Muscle layer of colon (tissue), 2 donors: ENCODE results near the gene PRKCH.

Source experiments
- H3K27ac ChIP-seq: one replicate; pipeline ENCODE4 v1.7.0; 2013; ENCODE audit warnings: low read depth, mild to moderate bottlenecking, low read length, moderate library complexity
- H3K27me3 ChIP-seq, 2 donors: one replicate each; pipeline ENCODE4 v1.7.0; 2013; ENCODE audit warnings: low read length in 2 of 2, mild to moderate bottlenecking in 2 of 2; ENCODE audit not compliant: insufficient read depth in 2 of 2, control insufficient read depth in 1 of 2
- H3K36me3 ChIP-seq: one replicate; pipeline ENCODE4 v1.7.0; 2013; ENCODE audit warnings: mild to moderate bottlenecking, low read length; ENCODE audit not compliant: insufficient read depth
- H3K4me1 ChIP-seq: one replicate; pipeline ENCODE4 v1.7.0; 2013; ENCODE audit warnings: mild to moderate bottlenecking, low read length; ENCODE audit not compliant: insufficient read depth
- H3K4me3 ChIP-seq, 2 donors: one replicate each; pipeline ENCODE4 v1.7.0; 2013; ENCODE audit warnings: low read length in 2 of 2, low read depth in 1 of 2, mild to moderate bottlenecking in 1 of 2, moderate library complexity in 1 of 2
- H3K9ac ChIP-seq: one replicate; pipeline ENCODE4 v1.7.0; 2013; ENCODE audit warnings: low read length
- H3K9me3 ChIP-seq: one replicate; pipeline ENCODE4 v1.7.0; 2013; ENCODE audit warnings: mild to moderate bottlenecking, low read length
- donor health status: abdominal sarcoma.
- donor health status: Adenocarcinoma of cecum.

Gene PRKCH

GRCh38 chr14:61587081-61587713 is 265.8 kb downstream of the PRKCH start:
- no peaks in the 10 kb centered on the region for H3K27me3 ChIP-seq
- peaks cover 33% of the 10 kb centered on the region for H3K4me1 ChIP-seq
- no peaks in the 10 kb centered on the region for H3K36me3 ChIP-seq
- H3K27ac ChIP-seq: no peak overlapping the region
- no peaks in the 10 kb centered on the region for H3K9me3 ChIP-seq
- no peak overlapping the region for H3K9ac ChIP-seq
- no peak overlapping the region for H3K4me3 ChIP-seq

DNA sequence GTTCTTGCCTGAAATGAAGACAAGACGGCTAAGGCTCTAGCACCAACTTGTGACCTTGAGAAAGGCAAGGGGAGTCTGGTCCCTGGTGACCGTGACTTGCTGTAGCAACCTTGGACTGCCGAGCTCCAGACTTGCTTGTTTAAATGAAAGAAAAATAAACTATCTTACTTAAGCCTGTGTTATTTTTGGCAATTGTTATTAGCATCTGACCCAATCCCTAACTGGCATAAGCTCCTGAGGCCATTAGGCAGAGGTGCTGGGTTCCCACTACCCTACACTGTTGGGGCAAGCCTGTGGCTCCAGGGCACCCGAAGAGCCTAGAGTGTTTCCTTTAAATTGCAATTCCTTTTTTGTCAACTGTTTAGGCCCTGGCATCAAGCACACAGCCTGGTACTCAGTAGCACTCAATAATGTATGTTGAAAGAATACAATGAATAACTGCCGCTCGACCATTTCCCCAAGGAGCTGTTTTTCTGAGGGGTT is 267.1 kb downstream of the PRKCH start:
- Histone ChIP-seq H3K27ac (no peak overlapping the region), H3K9me3 (no peaks in the 10 kb centered on the region), H3K4me1 (peaks cover 29% of the 10 kb centered on the region), H3K9ac (no peak overlapping the region), H3K27me3 (no peaks in the 10 kb centered on the region), H3K4me3 (no peak overlapping the region), H3K36me3 (no peaks in the 10 kb centered on the region)

GRCh38 chr14:61589691-61590581 is 268.6 kb downstream of the PRKCH start:
- Histone ChIP-seq H3K27me3 (no peaks in the 10 kb centered on the region), H3K36me3 (no peaks in the 10 kb centered on the region), H3K4me1 (peaks cover 29% of the 10 kb centered on the region), H3K4me3 (no peak overlapping the region), H3K9me3 (no peaks in the 10 kb centered on the region), H3K27ac (no peak overlapping the region), H3K9ac (no peak overlapping the region)

DNA sequence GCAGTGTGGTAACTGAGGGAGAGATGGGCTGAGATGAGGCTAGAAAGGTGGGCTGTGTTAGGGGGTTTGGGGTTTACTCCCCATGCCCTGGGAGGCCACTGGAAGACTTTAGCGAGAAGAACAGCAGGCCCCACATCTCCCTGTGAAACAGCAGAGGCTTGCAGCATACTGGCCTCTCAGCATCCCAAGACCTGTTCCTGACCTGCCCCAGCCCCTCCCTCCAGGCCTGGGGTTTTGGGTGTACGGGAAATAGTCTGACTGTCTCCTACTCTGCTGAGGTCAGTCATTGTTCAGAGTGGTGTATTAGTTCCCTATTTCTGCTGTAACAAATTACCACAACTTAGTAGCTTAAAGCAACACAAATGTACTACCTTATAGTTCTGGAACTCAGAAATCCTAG is 270.5 kb downstream of the PRKCH start:
- Histone ChIP-seq H3K9me3 (no peaks in the 10 kb centered on the region), H3K4me3 (no peak overlapping the region), H3K9ac (no peak overlapping the region), H3K36me3 (no peaks in the 10 kb centered on the region), H3K4me1 (peaks cover 12% of the 10 kb centered on the region), H3K27me3 (no peaks in the 10 kb centered on the region), H3K27ac (no peak overlapping the region)

GRCh38 chr14:61593330-61593729 is 272.0 kb downstream of the PRKCH start:
- H3K9me3 ChIP-seq: no peaks in the 10 kb centered on the region
- no peak overlapping the region for H3K9ac ChIP-seq
- no peaks in the 10 kb centered on the region for H3K36me3 ChIP-seq
- no peaks in the 10 kb centered on the region for H3K27me3 ChIP-seq
- peaks cover 4% of the 10 kb centered on the region for H3K4me1 ChIP-seq
- H3K27ac ChIP-seq: no peak overlapping the region
- H3K4me3 ChIP-seq: no peak overlapping the region

GRCh38 chr14:61596990-61597389 is 275.6 kb downstream of the PRKCH start:
- H3K27ac ChIP-seq: no peak overlapping the region
- no peak overlapping the region for H3K9ac ChIP-seq
- H3K9me3 ChIP-seq: no peaks in the 10 kb centered on the region
- H3K4me3 ChIP-seq: no peak overlapping the region
- H3K27me3 ChIP-seq: no peaks in the 10 kb centered on the region
- H3K36me3 ChIP-seq: no peaks in the 10 kb centered on the region
- no peaks in the 10 kb centered on the region for H3K4me1 ChIP-seq

DNA sequence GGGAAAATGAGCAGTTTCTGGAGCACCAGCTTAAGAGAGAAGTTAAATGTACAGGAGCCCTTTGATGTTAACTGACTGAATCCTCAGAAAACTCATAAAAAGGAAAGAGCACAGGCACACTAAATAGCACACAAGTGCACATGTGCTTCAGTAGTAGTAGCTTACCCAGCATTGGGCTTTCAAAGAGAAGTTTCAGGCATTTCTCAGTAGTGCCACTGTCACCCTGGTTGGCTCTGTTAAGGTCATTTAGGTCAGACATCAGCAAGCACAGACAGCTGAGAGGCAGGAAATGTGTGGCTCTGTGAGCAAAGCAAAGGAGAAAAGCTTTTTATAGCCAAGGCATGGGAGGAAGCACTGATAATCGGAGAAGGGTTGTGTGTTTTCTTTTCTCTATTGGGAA is 277.6 kb downstream of the PRKCH start:
- Histone ChIP-seq H3K4me3 (no peak overlapping the region), H3K9me3 (no peaks in the 10 kb centered on the region), H3K27ac (no peak overlapping the region), H3K36me3 (no peaks in the 10 kb centered on the region), H3K4me1 (no peaks in the 10 kb centered on the region), H3K27me3 (no peaks in the 10 kb centered on the region), H3K9ac (no peak overlapping the region)

DNA sequence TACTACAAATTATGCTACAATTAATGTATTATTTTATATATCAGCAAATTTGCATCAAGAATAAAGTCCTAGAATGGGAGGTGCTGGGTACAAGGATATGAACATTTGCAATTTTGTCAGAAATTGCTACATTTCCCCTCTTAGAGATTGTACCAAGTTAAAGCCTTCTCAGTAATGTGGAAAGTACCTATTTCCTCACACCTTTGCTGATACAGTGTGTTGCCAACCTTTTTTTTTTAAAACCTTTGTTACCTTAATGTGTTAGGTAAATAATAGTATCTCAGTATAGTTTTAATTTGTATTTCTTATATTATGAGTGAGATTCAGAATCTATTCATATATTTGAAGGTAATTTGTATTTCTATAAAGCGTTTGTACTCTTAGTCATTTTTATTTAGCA is 278.6 kb downstream of the PRKCH start:
- Histone ChIP-seq H3K9me3 (no peaks in the 10 kb centered on the region), H3K27ac (no peak overlapping the region), H3K4me1 (no peaks in the 10 kb centered on the region), H3K9ac (no peak overlapping the region), H3K27me3 (no peaks in the 10 kb centered on the region), H3K4me3 (no peak overlapping the region), H3K36me3 (no peaks in the 10 kb centered on the region)
